GM23338 (cell line): ENCODE measurements around the gene STK24. TPM values are rescaled to one million over a fixed set of nuclear protein-coding genes. Genes with fewer than 3 reads are reported as not detected.
A peak's percentile ranks its signal among the peaks of the same experiment; 100 is the strongest.

Experiments
- ATAC-seq: fragments of 200-7000 bp; cut with Tn5 transposase; 3 replicates; pipeline ENCODE4 v1.9.1; 2020
- DNase-seq: peaks from one replicate; pipeline ENCODE4 v3.0.0-alpha.2; 2015; ENCODE audit warnings: low spot score
- H2AFZ ChIP-seq: fragments of 200-600 bp; sonication (generic); 2 replicates; pipeline ENCODE4 v1.8.0; 2016; ENCODE audit warnings: antibody characterized with exemption, mild to moderate bottlenecking, moderate library complexity
- H3F3A ChIP-seq: fragments of 200-600 bp; sonication (generic); replicated peaks from 2 replicates; pipeline ENCODE4 v1.8.0; 2017; ENCODE audit warnings: antibody characterized with exemption, mixed run types, low read depth
- H3K27ac ChIP-seq: fragments of 200-600 bp; sonication (generic); 2 replicates; pipeline ENCODE4 v1.6.1; 2016; ENCODE audit warnings: low read depth
- H3K27me3 ChIP-seq: fragments of 200-600 bp; sonication (generic); 2 replicates; pipeline ENCODE4 v1.8.0; 2016; ENCODE audit warnings: mild to moderate bottlenecking, mixed run types, moderate library complexity; ENCODE audit not compliant: insufficient read depth
- H3K36me3 ChIP-seq: fragments of 200-600 bp; sonication (generic); 2 replicates; pipeline ENCODE4 v1.8.0; 2016; ENCODE audit warnings: mild to moderate bottlenecking; ENCODE audit not compliant: insufficient read depth
- H3K4me1 ChIP-seq: fragments of 200-600 bp; sonication (generic); 2 replicates; pipeline ENCODE4 v1.8.0; 2016; ENCODE audit warnings: mild to moderate bottlenecking, moderate library complexity; ENCODE audit not compliant: insufficient read depth
- H3K4me2 ChIP-seq: fragments of 200-600 bp; sonication (generic); 2 replicates; pipeline ENCODE4 v1.7.1; 2017; ENCODE audit warnings: mixed run types
- H3K4me3 ChIP-seq: fragments of 200-600 bp; sonication (generic); 2 replicates; pipeline ENCODE4 v1.6.1; 2016; ENCODE audit warnings: mixed run types
- H3K79me2 ChIP-seq: fragments of 200-600 bp; sonication (generic); replicated peaks from 2 replicates; pipeline ENCODE4 v1.8.0; 2017; ENCODE audit warnings: mild to moderate bottlenecking; ENCODE audit not compliant: insufficient read depth
- H3K9me2 ChIP-seq: fragments of 200-600 bp; sonication (generic); 2 replicates; pipeline ENCODE4 v1.8.0; 2017; ENCODE audit not compliant: insufficient read depth
- H4K20me1 ChIP-seq: fragments of 200-600 bp; sonication (generic); replicated peaks from 2 replicates; pipeline ENCODE4 v1.8.0; 2017; ENCODE audit warnings: mild to moderate bottlenecking; ENCODE audit not compliant: insufficient read depth
- H3K27ac Mint-ChIP-seq: 2 replicates; pipeline ENCODE4 v1.8.0; 2020; ENCODE audit warnings: inconsistent platforms, mild to moderate bottlenecking, moderate library complexity, mixed read lengths
- H3K27me3 Mint-ChIP-seq: 3 replicates; pipeline ENCODE4 v1.8.0; 2022; ENCODE audit warnings: low read depth, mild to moderate bottlenecking, moderate library complexity, mixed read lengths, inconsistent platforms; ENCODE audit not compliant: insufficient read depth, poor library complexity
- H3K36me3 Mint-ChIP-seq: 3 replicates; pipeline ENCODE4 v1.8.0; 2021; ENCODE audit warnings: low read depth, mild to moderate bottlenecking, inconsistent platforms, moderate library complexity, mixed read lengths
- H3K4me1 Mint-ChIP-seq: 3 replicates; pipeline ENCODE4 v1.8.0; 2020; ENCODE audit warnings: mild to moderate bottlenecking, inconsistent platforms, mixed read lengths
- H3K4me3 Mint-ChIP-seq: 3 replicates; pipeline ENCODE4 v1.8.0; 2021; ENCODE audit warnings: moderate library complexity, mild to moderate bottlenecking, inconsistent platforms, mixed read lengths
- H3K9me3 Mint-ChIP-seq: 3 replicates; pipeline ENCODE4 v1.8.0; 2020; ENCODE audit warnings: moderate library complexity, mild to moderate bottlenecking, inconsistent platforms, mixed read lengths
- CREB1 ChIP-seq: fragments of 250-450 bp; sonication (Bioruptor Pico); IDR thresholded peaks from 2 replicates; pipeline ENCODE4 v1.5.0; 2020; ENCODE audit warnings: low read depth, mild to moderate bottlenecking, moderate library complexity
- CTCF ChIP-seq, 2 experiments: fragments of 200-600 bp in 1 of 2; sonication (generic) in 1 of 2; conservative IDR thresholded peaks; 2 replicates each; pipeline versions ENCODE4 v1.5.1 to v1.6.1; 2016 to 2017; ENCODE audit warnings: antibody characterized with exemption in 2 of 2, low read depth in 2 of 2, mild to moderate bottlenecking in 2 of 2, moderate library complexity in 1 of 2
- EZH2 ChIP-seq: fragments of 200-600 bp; sonication (generic); IDR thresholded peaks from one replicate; pipeline ENCODE4 v1.8.0; 2017; ENCODE audit warnings: antibody characterized with exemption, mild to moderate bottlenecking, low read depth; ENCODE audit not compliant: unreplicated experiment
- EZH2phosphoT487 ChIP-seq: fragments of 200-600 bp; sonication (generic); IDR thresholded peaks from one replicate; pipeline ENCODE4 v1.8.1; 2018; ENCODE audit warnings: antibody characterized with exemption; ENCODE audit not compliant: unreplicated experiment
- JUNB ChIP-seq: IDR thresholded peaks from one replicate; pipeline ENCODE4 v1.6.1; 2016; ENCODE audit warnings: antibody characterized with exemption; ENCODE audit not compliant: unreplicated experiment
- NANOG ChIP-seq: IDR thresholded peaks from 2 replicates; pipeline ENCODE4 v1.6.1; 2016; ENCODE audit warnings: antibody characterized with exemption, borderline replicate concordance
- POLR2AphosphoS5 ChIP-seq: IDR thresholded peaks from 2 replicates; pipeline ENCODE4 v1.6.1; 2016; ENCODE audit warnings: antibody characterized with exemption, low read depth
- REST ChIP-seq: IDR thresholded peaks from one replicate; pipeline ENCODE4 v1.6.1; 2018; ENCODE audit warnings: antibody characterized with exemption; ENCODE audit not compliant: unreplicated experiment
- STAT1 ChIP-seq: IDR thresholded peaks from one replicate; pipeline ENCODE4 v1.6.1; 2016; ENCODE audit warnings: antibody characterized with exemption; ENCODE audit not compliant: unreplicated experiment
- ZNF114 ChIP-seq: fragments of 250-450 bp; sonication (Bioruptor Pico); IDR thresholded peaks from 2 replicates; pipeline ENCODE4 v1.5.0; 2020; ENCODE audit warnings: mild to moderate bottlenecking, moderate library complexity
- ZNF331 ChIP-seq: fragments of 250-450 bp; sonication (Bioruptor Pico); IDR thresholded peaks from 2 replicates; pipeline ENCODE4 v1.5.0; 2020; ENCODE audit warnings: low read depth, mild to moderate bottlenecking, moderate library complexity
- polyA plus RNA-seq: library from polyadenylated mRNA; unstranded; fragments of >200 nt; fragmentation: Nextera tagmentation; extraction: Ambion mirVana; gene quantifications from 2 replicates; pipeline ENCODE4 v1.2.1, GENCODE V29; 2016
- total RNA-seq: library from RNA; depleted of rRNA; stranded (reverse); fragments of >200 nt; shearing (Covaris generic); gene quantifications from 2 replicates; pipeline ENCODE4 v1.2.3, GENCODE V29; 2014
- TF ChIP-seq, protein P1 (sequence below): IDR thresholded peaks from 2 replicates; pipeline ENCODE4 v1.6.1; 2016; ENCODE audit warnings: antibody characterized with exemption
- TF ChIP-seq, protein P2 (sequence below): fragments of 250-450 bp; sonication (Bioruptor Pico); IDR thresholded peaks from 2 replicates; pipeline ENCODE4 v1.5.0; 2020; ENCODE audit warnings: mild to moderate bottlenecking, moderate library complexity

STK24 gene
- total and polyA plus RNA-seq, 2 experiments from 2014 or later, result 56.5 to 144 TPM

- no peaks in the 10 kb centered on the region for H3K27me3 ChIP-seq
- ATAC-seq (no peak), DNase-seq (no peak)
- Mint-ChIP-seq H3K4me1 (peaks cover 83% of the 10 kb centered on the region), H3K4me3 (no peak overlapping the region), H3K27ac (no peak overlapping the region), H3K27me3 (peaks cover 8% of the 10 kb centered on the region), H3K36me3 (no peaks in the 10 kb centered on the region), H3K9me3 (no peaks in the 10 kb centered on the region)
- peaks cover 85% of the 10 kb centered on the region for H4K20me1 ChIP-seq
- H3F3A ChIP-seq, result no peaks in the 10 kb centered on the region
- H3K79me2 ChIP-seq, result peaks cover 98% of the 10 kb centered on the region
- H2AFZ ChIP-seq, result no peak overlapping the region
- peaks cover 63% of the 10 kb centered on the region for H3K4me1 ChIP-seq
- H3K9me2 ChIP-seq, result no peaks in the 10 kb centered on the region
- H3K27ac ChIP-seq, result no peak overlapping the region
- H3K4me2 ChIP-seq, result peak overlapping the region; percentile 32; the same call in 1 of the 2 replicates
- TF ChIP-seq JUNB, result no peak
- TF ChIP-seq CREB1 (CRISPR knock-in tag), result no peak
- TF ChIP-seq, protein P1, sequence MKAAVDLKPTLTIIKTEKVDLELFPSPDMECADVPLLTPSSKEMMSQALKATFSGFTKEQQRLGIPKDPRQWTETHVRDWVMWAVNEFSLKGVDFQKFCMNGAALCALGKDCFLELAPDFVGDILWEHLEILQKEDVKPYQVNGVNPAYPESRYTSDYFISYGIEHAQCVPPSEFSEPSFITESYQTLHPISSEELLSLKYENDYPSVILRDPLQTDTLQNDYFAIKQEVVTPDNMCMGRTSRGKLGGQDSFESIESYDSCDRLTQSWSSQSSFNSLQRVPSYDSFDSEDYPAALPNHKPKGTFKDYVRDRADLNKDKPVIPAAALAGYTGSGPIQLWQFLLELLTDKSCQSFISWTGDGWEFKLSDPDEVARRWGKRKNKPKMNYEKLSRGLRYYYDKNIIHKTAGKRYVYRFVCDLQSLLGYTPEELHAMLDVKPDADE, result no peak
- TF ChIP-seq ZNF114, result no peak
- TF ChIP-seq POLR2AphosphoS5, result no peak
- no peak for TF ChIP-seq ZNF331
- TF ChIP-seq, protein P2, sequence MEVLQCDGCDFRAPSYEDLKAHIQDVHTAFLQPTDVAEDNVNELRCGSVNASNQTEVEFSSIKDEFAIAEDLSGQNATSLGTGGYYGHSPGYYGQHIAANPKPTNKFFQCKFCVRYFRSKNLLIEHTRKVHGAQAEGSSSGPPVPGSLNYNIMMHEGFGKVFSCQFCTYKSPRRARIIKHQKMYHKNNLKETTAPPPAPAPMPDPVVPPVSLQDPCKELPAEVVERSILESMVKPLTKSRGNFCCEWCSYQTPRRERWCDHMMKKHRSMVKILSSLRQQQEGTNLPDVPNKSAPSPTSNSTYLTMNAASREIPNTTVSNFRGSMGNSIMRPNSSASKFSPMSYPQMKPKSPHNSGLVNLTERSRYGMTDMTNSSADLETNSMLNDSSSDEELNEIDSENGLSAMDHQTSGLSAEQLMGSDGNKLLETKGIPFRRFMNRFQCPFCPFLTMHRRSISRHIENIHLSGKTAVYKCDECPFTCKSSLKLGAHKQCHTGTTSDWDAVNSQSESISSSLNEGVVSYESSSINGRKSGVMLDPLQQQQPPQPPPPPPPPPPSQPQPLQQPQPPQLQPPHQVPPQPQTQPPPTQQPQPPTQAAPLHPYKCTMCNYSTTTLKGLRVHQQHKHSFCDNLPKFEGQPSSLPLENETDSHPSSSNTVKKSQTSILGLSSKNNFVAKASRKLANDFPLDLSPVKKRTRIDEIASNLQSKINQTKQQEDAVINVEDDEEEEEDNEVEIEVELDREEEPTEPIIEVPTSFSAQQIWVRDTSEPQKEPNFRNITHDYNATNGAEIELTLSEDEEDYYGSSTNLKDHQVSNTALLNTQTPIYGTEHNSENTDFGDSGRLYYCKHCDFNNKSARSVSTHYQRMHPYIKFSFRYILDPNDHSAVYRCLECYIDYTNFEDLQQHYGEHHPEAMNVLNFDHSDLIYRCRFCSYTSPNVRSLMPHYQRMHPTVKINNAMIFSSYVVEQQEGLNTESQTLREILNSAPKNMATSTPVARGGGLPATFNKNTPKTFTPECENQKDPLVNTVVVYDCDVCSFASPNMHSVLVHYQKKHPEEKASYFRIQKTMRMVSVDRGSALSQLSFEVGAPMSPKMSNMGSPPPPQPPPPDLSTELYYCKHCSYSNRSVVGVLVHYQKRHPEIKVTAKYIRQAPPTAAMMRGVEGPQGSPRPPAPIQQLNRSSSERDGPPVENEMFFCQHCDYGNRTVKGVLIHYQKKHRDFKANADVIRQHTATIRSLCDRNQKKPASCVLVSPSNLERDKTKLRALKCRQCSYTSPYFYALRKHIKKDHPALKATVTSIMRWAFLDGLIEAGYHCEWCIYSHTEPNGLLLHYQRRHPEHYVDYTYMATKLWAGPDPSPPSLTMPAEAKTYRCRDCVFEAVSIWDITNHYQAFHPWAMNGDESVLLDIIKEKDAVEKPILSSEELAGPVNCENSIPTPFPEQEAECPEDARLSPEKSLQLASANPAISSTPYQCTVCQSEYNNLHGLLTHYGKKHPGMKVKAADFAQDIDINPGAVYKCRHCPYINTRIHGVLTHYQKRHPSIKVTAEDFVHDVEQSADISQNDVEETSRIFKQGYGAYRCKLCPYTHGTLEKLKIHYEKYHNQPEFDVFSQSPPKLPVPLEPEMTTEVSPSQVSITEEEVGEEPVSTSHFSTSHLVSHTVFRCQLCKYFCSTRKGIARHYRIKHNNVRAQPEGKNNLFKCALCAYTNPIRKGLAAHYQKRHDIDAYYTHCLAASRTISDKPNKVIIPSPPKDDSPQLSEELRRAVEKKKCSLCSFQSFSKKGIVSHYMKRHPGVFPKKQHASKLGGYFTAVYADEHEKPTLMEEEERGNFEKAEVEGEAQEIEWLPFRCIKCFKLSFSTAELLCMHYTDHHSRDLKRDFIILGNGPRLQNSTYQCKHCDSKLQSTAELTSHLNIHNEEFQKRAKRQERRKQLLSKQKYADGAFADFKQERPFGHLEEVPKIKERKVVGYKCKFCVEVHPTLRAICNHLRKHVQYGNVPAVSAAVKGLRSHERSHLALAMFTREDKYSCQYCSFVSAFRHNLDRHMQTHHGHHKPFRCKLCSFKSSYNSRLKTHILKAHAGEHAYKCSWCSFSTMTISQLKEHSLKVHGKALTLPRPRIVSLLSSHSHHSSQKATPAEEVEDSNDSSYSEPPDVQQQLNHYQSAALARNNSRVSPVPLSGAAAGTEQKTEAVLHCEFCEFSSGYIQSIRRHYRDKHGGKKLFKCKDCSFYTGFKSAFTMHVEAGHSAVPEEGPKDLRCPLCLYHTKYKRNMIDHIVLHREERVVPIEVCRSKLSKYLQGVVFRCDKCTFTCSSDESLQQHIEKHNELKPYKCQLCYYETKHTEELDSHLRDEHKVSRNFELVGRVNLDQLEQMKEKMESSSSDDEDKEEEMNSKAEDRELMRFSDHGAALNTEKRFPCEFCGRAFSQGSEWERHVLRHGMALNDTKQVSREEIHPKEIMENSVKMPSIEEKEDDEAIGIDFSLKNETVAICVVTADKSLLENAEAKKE, result no peak
- no peak for TF ChIP-seq NANOG
- no peak for TF ChIP-seq CTCF (conservative IDR thresholded peaks at IDR 0.05; ENCODE audit: low read depth in 2 of 2)
- no peak for TF ChIP-seq EZH2phosphoT487
- TF ChIP-seq EZH2, result no peak
- no peak for TF ChIP-seq STAT1
- TF ChIP-seq REST, result no peak
- H3K4me3 ChIP-seq, result no peak overlapping the region
- H3K36me3 ChIP-seq, result no peaks in the 10 kb centered on the region
These were observed 53.3 kb downstream of the STK24 start for GRCh38 chr13:98523455-98524102.
